ENCODE results near the gene CCDC174.

- TF ChIP-seq POLR2AphosphoS5 (IDR thresholded peaks at IDR 0.05) = no peak
- no peak for TF ChIP-seq CTCF (IDR thresholded peaks at IDR 0.05)
These were observed 33.6 kb downstream of the CCDC174 start for GRCh38 chr3:14685179-14685578.
